Neural cell (in vitro differentiated cells): ENCODE data around the gene DGKB.

Source experiments
- CTCF ChIP-seq: fragments of 450-650 bp; IDR thresholded peaks from 2 replicates; pipeline ENCODE4 v1.5.1; 2014; ENCODE audit warnings: antibody characterized with exemption, mild to moderate bottlenecking, moderate library complexity; ENCODE audit not compliant: poor library complexity, severe bottlenecking
- EP300 ChIP-seq: fragments of 450-650 bp; conservative IDR thresholded peaks from 2 replicates; pipeline ENCODE4 v1.6.1; 2014; ENCODE audit warnings: antibody characterized with exemption, mild to moderate bottlenecking, moderate library complexity; ENCODE audit not compliant: poor library complexity, severe bottlenecking
- EZH2 ChIP-seq: fragments of 200-600, 300-800 bp; shearing (Covaris generic), sonication (generic); IDR thresholded peaks from 2 replicates; pipeline ENCODE4 v1.6.1; 2014; ENCODE audit warnings: antibody characterized with exemption, low read length, borderline replicate concordance, mild to moderate bottlenecking; ENCODE audit not compliant: insufficient read depth, poor library complexity, severe bottlenecking
- MXI1 ChIP-seq: fragments of 450-650 bp; conservative IDR thresholded peaks from 2 replicates; pipeline ENCODE4 v1.6.1; 2014; ENCODE audit warnings: antibody characterized with exemption, mild to moderate bottlenecking; ENCODE audit not compliant: poor library complexity, severe bottlenecking
- POLR2AphosphoS5 ChIP-seq: IDR thresholded peaks from 2 replicates; pipeline ENCODE4 v1.6.1; 2012
- RAD21 ChIP-seq: fragments of 450-650 bp; conservative IDR thresholded peaks from 2 replicates; pipeline ENCODE4 v1.6.1; 2014; ENCODE audit warnings: antibody characterized with exemption, mild to moderate bottlenecking, moderate library complexity
- SMC3 ChIP-seq: fragments of 450-650 bp; conservative IDR thresholded peaks from 2 replicates; pipeline ENCODE4 v1.6.1; 2014; ENCODE audit warnings: antibody characterized with exemption, mild to moderate bottlenecking, moderate library complexity; ENCODE audit not compliant: poor library complexity

- no peak for TF ChIP-seq EP300
- no peak for TF ChIP-seq CTCF
- TF ChIP-seq MXI1, result no peak
- TF ChIP-seq RAD21, result no peak
- TF ChIP-seq EZH2, result no peak
- no peak for TF ChIP-seq POLR2AphosphoS5
- no peak for TF ChIP-seq SMC3
Observed at GRCh38 chr7:14714161-14714728, 188.3 kb downstream of the DGKB start.
